Stimulated activated CD8-positive, alpha-beta memory T cell treated with anti-CD3 and anti-CD28 coated beads, Interleukin-15, amount 100 ng/mL, for 48 hours (primary cell): Measurements from ENCODE around the gene ALDH2.
"Not testable (repeated sequence)": the region's sequence is repeated elsewhere in the genome, so short reads cannot be mapped to it uniquely, and the experiment has no call there.

Experiments
- DNase-seq, 2 donors: peaks; one replicate each; pipeline ENCODE4 v3.0.0-alpha.2; 2020; ENCODE audit warnings: low read depth in 2 of 2

The ALDH2 gene

GRCh38 chr12:111789779-111790178, 23.0 kb downstream of the ALDH2 start:
- DNase-seq: no peak

- DNase-seq: no peak
Measured at GRCh38 chr12:111791507-111791906, 24.8 kb downstream of the ALDH2 start.

- DNase-seq: no peak
Measured at GRCh38 chr12:111792155-111792855, 25.6 kb downstream of the ALDH2 start.

- no peak for DNase-seq
Measured at GRCh38 chr12:111792856-111793235, 26.1 kb downstream of the ALDH2 start.

GRCh38 chr12:111798182-111798581, 31.4 kb downstream of the ALDH2 start:
- no peak for DNase-seq

GRCh38 chr12:111799758-111800157, 33.0 kb downstream of the ALDH2 start:
- no peak for DNase-seq

- no peak for DNase-seq
Measured at GRCh38 chr12:111803038-111803626, 36.4 kb downstream of the ALDH2 start.

GRCh38 chr12:111803851-111804250, 37.1 kb downstream of the ALDH2 start:
- DNase-seq: no peak

- DNase-seq: no peak
Measured at GRCh38 chr12:111806304-111806703, 39.6 kb downstream of the ALDH2 start.

- no peak for DNase-seq
Measured at GRCh38 chr12:111807232-111807631, 40.5 kb downstream of the ALDH2 start.

- DNase-seq: peak; percentile 23 to 37
Measured at GRCh38 chr12:111812881-111813741, 46.4 kb downstream of the ALDH2 start.

- no peak for DNase-seq
Measured at GRCh38 chr12:111816065-111816615, 49.4 kb downstream of the ALDH2 start.

- not testable (repeated sequence) for DNase-seq
Measured at GRCh38 chr12:111816898-111817297, 50.2 kb downstream of the ALDH2 start.

GRCh38 chr12:111818340-111818739, 51.6 kb downstream of the ALDH2 start:
- no peak for DNase-seq

- no peak for DNase-seq
Measured at GRCh38 chr12:111819191-111820158, 52.7 kb downstream of the ALDH2 start.

- DNase-seq: not testable (repeated sequence)
Measured at GRCh38 chr12:111820828-111821227, 54.1 kb downstream of the ALDH2 start.

- DNase-seq: no peak
Measured at GRCh38 chr12:111822886-111823285, 56.2 kb downstream of the ALDH2 start.

- DNase-seq: no peak
Measured at GRCh38 chr12:111823891-111824290, 57.2 kb downstream of the ALDH2 start.

- DNase-seq: not testable (repeated sequence)
Measured at GRCh38 chr12:111824312-111824711, 57.6 kb downstream of the ALDH2 start.

- no peak for DNase-seq
Measured at GRCh38 chr12:111825509-111825908, 58.8 kb downstream of the ALDH2 start.

GRCh38 chr12:111826316-111826715, 59.6 kb downstream of the ALDH2 start:
- no peak for DNase-seq
